Spleen (tissue), 11 donors: ENCODE data around the gene CXCR6. TPM values are rescaled to one million over a fixed set of nuclear protein-coding genes. Genes with fewer than 3 reads are reported as not detected.

ENCODE experiments used
- DNase-seq: peaks from one replicate; pipeline ENCODE4 v3.0.0-alpha.2; 2020
- H3K27ac ChIP-seq, 8 donors: fragments of 200-600 bp; sonication (generic) in 7 of 8; 1 replicate in 4 of 8; 2 replicates in 4 of 8; pipeline versions ENCODE4 v1.5.0 to v1.8.0; 2016 to 2021; ENCODE audit warnings: inconsistent platforms in 4 of 8, mild to moderate bottlenecking in 4 of 8, moderate library complexity in 1 of 8
- H3K27me3 ChIP-seq, 7 donors: fragments of 200-600 bp; sonication (generic) in 6 of 7; replicated peaks in 1 of 7; 1 replicate in 4 of 7; 2 replicates in 3 of 7; pipeline versions ENCODE4 v1.5.0 to v1.8.0; 2016 to 2021; ENCODE audit warnings: inconsistent platforms in 3 of 7, mild to moderate bottlenecking in 1 of 7
- H3K36me3 ChIP-seq, 6 donors: fragments of 200-600 bp; sonication (generic) in 5 of 6; 1 replicate in 4 of 6; 2 replicates in 2 of 6; pipeline versions ENCODE4 v1.5.0 to v1.8.0; 2016 to 2021; ENCODE audit warnings: inconsistent platforms in 2 of 6
- H3K4me1 ChIP-seq, 6 donors: fragments of 200-600 bp; sonication (generic) in 5 of 6; 1 replicate in 3 of 6; 2 replicates in 3 of 6; pipeline versions ENCODE4 v1.5.0 to v1.8.0; 2016 to 2021; ENCODE audit warnings: inconsistent platforms in 3 of 6
- H3K4me3 ChIP-seq, 8 donors: fragments of 200-600 bp; sonication (generic) in 7 of 8; 1 replicate in 4 of 8; 2 replicates in 4 of 8; pipeline versions ENCODE4 v1.5.0 to v1.8.0; 2016 to 2021; ENCODE audit warnings: inconsistent platforms in 4 of 8, mild to moderate bottlenecking in 4 of 8, moderate library complexity in 2 of 8
- H3K9me3 ChIP-seq, 8 donors: fragments of 200-600 bp; sonication (generic) in 7 of 8; 1 replicate in 4 of 8; 2 replicates in 4 of 8; pipeline versions ENCODE4 v1.5.0 to v1.8.0; 2016 to 2021; ENCODE audit warnings: inconsistent platforms in 4 of 8
- CTCF ChIP-seq, 11 experiments: fragments of 200-600 bp in 7 of 11; fragments of 450-650 bp in 4 of 11; sonication (generic) in 4 of 11; IDR thresholded peaks in 8 of 11; conservative IDR thresholded peaks in 3 of 11; 1 replicate in 7 of 11; 2 replicates in 4 of 11; pipeline versions ENCODE4 v1.4.0 to v1.8.0; 2016 to 2021; ENCODE audit warnings: antibody characterized with exemption in 11 of 11, inconsistent platforms in 4 of 11, mild to moderate bottlenecking in 1 of 11
- POLR2A ChIP-seq, 3 donors: fragments of 450-650 bp; IDR thresholded peaks; one replicate each; pipeline ENCODE4 v1.5.1; 2017; ENCODE audit warnings: antibody characterized with exemption in 3 of 3, mild to moderate bottlenecking in 1 of 3
- POLR2AphosphoS5 ChIP-seq, 3 donors: sonication (generic); formaldehyde crosslinking; IDR thresholded peaks; one replicate each; pipeline ENCODE4 v1.5.1; 2017; ENCODE audit warnings: antibody characterized with exemption in 3 of 3
- WGBS, 5 donors: extraction: QIAGEN DNeasy Blood & Tissue Kit in 3 of 5; methylation state at CpG; one replicate each; pipeline versions ENCODE4 v1.1.5 to v1.1.7; 2013 to 2018; 5-methylcytosine and 5-hydroxymethylcytosine counted together
- intact Hi-C: fragments of 100-400 bp; cut with DNase I; formaldehyde crosslinking; loops from one replicate; pipeline ENCODE4 v1.15.0; 2023; ENCODE audit warnings: low total_unique reads
- polyA plus RNA-seq, 3 donors: library from polyadenylated mRNA; stranded (reverse); fragments of 200-250 nt; gene quantifications; one replicate each; pipeline ENCODE4 v1.2.1, GENCODE V29; 2013
- total RNA-seq, 7 donors: library from RNA; depleted of rRNA in 3 of 7; stranded (reverse); fragments of >200 nt in 3 of 7; fragmentation: NEBNext Ultra II Directional in 4 of 7; extraction: Animal tissue kit (Norgen Biotek cat#: 25700) in 4 of 7; gene quantifications; one replicate each; pipeline versions ENCODE4 v1.1.0 to v1.2.1, GENCODE V29; 2016 to 2021
- donor health status: healthy with polysubstance abuse.
- donor health status: DM: no; HTN: no; CAD: no; lungs with moderate emphysema.
- donor health status: DM: no; HTN: no; CAD: no.
- donor health status: Bipolar disorder and iron deficiency.
- donor health status: healthy.
- donor health status: DM: no; HTN: no; CAD: no.
- donor health status: DM: yes; HTN: yes; CAD: no.

Gene CXCR6
- total and polyA plus RNA-seq, 10 donors = 2.5 to 35.3 (median 11.6) TPM

- Histone ChIP-seq H3K9me3 (no peaks in the 10 kb centered on the region), H3K27ac (peak overlapping the region in 3 of 8 donors; percentile 66 to 84 (median 70)), H3K4me1 (peaks cover 0 to 91% (median 41%) of the 10 kb centered on the region in 6 donors), H3K27me3 (no peaks in the 10 kb centered on the region), H3K4me3 (no peak overlapping the region), H3K36me3 (peaks cover 3 to 100% (median 74%) of the 10 kb centered on the region in 6 donors)
- intact Hi-C loops = no loop called here
- TF ChIP-seq POLR2A (IDR thresholded peaks at IDR 0.05) (no peak), POLR2AphosphoS5 (IDR thresholded peaks at IDR 0.05) (peak in 1 of 3 donors; percentile 14), CTCF (IDR thresholded peaks at IDR 0.05 in 8 of 11, conservative IDR thresholded peaks at IDR 0.05 in 3 of 11) (no peak)
- DNase-seq = no peak
- 77 to 94% (median 89%) methylated on average over 8 of the region's 8 CpGs for WGBS, 5 donors
These were observed 24.5 kb downstream of the CXCR6 start for GRCh38 chr3:45967724-45968123.

- peaks cover 0 to 91% (median 43%) of the 10 kb centered on the region in 6 donors for H3K4me1 ChIP-seq
- intact Hi-C loops = no loop called here
- DNase-seq = no peak
- TF ChIP-seq CTCF (IDR thresholded peaks at IDR 0.05 in 8 of 11, conservative IDR thresholded peaks at IDR 0.05 in 3 of 11) = no peak
- TF ChIP-seq POLR2AphosphoS5 (IDR thresholded peaks at IDR 0.05) = no peak
- TF ChIP-seq POLR2A (IDR thresholded peaks at IDR 0.05) = no peak
- H3K27ac ChIP-seq = peak overlapping the region in 3 of 8 donors; percentile 66 to 84 (median 70)
- no peaks in the 10 kb centered on the region for H3K27me3 ChIP-seq
- H3K36me3 ChIP-seq = peaks cover 3 to 100% (median 70%) of the 10 kb centered on the region in 6 donors
- 95 to 97% (median 97%) methylated on average over 7 to 9 of the region's 9 CpGs for WGBS, 5 donors
- no peaks in the 10 kb centered on the region for H3K9me3 ChIP-seq
- no peak overlapping the region for H3K4me3 ChIP-seq
These were observed 24.9 kb downstream of the CXCR6 start for GRCh38 chr3:45968149-45968548.

- TF ChIP-seq CTCF (IDR thresholded peaks at IDR 0.05 in 8 of 11, conservative IDR thresholded peaks at IDR 0.05 in 3 of 11) = no peak
- TF ChIP-seq POLR2AphosphoS5 (IDR thresholded peaks at IDR 0.05) = no peak
- no peak for TF ChIP-seq POLR2A (IDR thresholded peaks at IDR 0.05)
- 70 to 98% (median 92%) methylated on average over 2 of the region's 2 CpGs for WGBS, 5 donors
These were observed 25.4 kb downstream of the CXCR6 start for GRCh38 chr3:45968706-45969105.

GRCh38 chr3:45969116-45969515 is 25.9 kb downstream of the CXCR6 start:
- DNase-seq = no peak
- peak overlapping the region in 3 of 8 donors; percentile 28 to 62 (median 28) for H3K27ac ChIP-seq
- WGBS, 5 donors = 79 to 84% (median 83%) methylated on average over 3 of the region's 3 CpGs
- TF ChIP-seq POLR2A (IDR thresholded peaks at IDR 0.05) (no peak), CTCF (IDR thresholded peaks at IDR 0.05 in 8 of 11, conservative IDR thresholded peaks at IDR 0.05 in 3 of 11) (no peak)
- H3K36me3 ChIP-seq = peaks cover 3 to 100% (median 60%) of the 10 kb centered on the region in 6 donors
- H3K4me1 ChIP-seq = peaks cover 0 to 91% (median 39%) of the 10 kb centered on the region in 6 donors
- no peak overlapping the region for H3K4me3 ChIP-seq
- intact Hi-C loops = no loop called here
- H3K9me3 ChIP-seq = no peaks in the 10 kb centered on the region
- no peaks in the 10 kb centered on the region for H3K27me3 ChIP-seq

More at GRCh38 chr3:45968706-45969105, 25.4 kb downstream of the CXCR6 start:
- Histone ChIP-seq H3K36me3 (peaks cover 3 to 100% (median 65%) of the 10 kb centered on the region in 6 donors), H3K27ac (peak overlapping the region in 3 of 8 donors; percentile 66 to 84 (median 70)), H3K9me3 (no peaks in the 10 kb centered on the region), H3K4me1 (peaks cover 0 to 91% (median 42%) of the 10 kb centered on the region in 6 donors), H3K4me3 (no peak overlapping the region), H3K27me3 (no peaks in the 10 kb centered on the region)
- intact Hi-C loops = no loop called here
- no peak for DNase-seq
